AG04449 (cell line): Measurements from ENCODE around the gene CUL7.
A peak's percentile ranks its signal among the peaks of the same experiment; 100 is the strongest.
"Not testable (repeated sequence)": the region's sequence is repeated elsewhere in the genome, so short reads cannot be mapped to it uniquely, and the experiment has no call there.

Experiments
- CTCF ChIA-PET: fragments of 350-600 bp; formaldehyde crosslinking; extraction: SDS; loops from one replicate; lab custom pipeline; 2021; ENCODE audit warnings: antibody characterized with exemption; lab: Yijun Ruan, JAX
- POLR2A ChIA-PET: fragments of 400-600, 350-600 bp; formaldehyde crosslinking; extraction: SDS; loops from one replicate; lab custom pipeline; 2020; ENCODE audit warnings: antibody characterized with exemption, inconsistent platforms; lab: Yijun Ruan, JAX
- DNase-seq: peaks from one replicate; pipeline ENCODE4 v3.0.0-alpha.2; 2010; ENCODE audit warnings: low read depth, low spot score
- H3K4me3 ChIP-seq: 2 replicates; pipeline ENCODE4 v1.5.1; 2011; ENCODE audit warnings: low read depth, mild to moderate bottlenecking, control low read depth, low read length
- TF ChIP-seq, protein P1 (sequence below): IDR thresholded peaks from one replicate; pipeline ENCODE4 v1.5.1; 2011; ENCODE audit warnings: mild to moderate bottlenecking, moderate library complexity, low read length, control low read depth, inconsistent platforms; ENCODE audit not compliant: insufficient read depth; ENCODE audit errors: missing control alignments

CUL7 gene

DNA sequence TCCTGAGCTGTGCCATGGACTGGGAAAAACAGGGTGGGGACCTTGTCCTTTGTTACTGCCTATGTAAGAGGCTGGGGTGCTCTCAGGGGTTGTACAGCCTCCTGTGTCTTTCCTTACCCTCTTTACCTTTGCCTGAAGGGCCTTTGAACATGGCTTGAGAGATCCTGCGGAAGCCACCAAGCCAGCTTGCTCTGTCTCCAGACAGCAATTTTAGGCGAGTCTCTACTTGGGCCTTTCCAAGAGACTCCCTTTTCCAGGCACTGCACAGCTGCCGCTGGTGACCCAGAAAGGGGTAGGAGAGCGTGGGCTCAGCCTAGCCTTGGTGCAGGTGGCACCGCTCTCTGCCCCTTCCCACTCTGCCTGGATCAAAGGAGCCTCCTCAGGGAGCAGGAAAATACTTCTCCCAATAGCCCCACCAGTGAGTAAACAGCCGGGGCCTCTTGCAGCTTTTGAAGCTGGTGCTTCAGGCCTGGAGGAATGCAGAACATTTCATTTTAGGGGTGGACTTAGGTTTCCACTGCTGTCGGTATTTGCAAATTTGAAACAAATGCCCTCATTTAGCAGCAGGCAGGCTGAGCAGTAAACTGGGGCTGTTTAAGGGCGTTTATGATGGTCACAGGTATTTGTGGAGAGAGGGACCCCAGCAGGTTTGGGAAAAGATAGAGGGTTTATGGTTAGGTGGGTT, 36.4 kb upstream of the CUL7 start:
- peak overlapping the region; percentile 15 for H3K4me3 ChIP-seq
- CTCF ChIA-PET: interaction anchor here (0.9 to 1.6 kb wide), 4 partner anchors 8 to 34 kb away, joined by 3 to 6 read pairs (median 3); no protein-coding TSS in a partner anchor
- no peak for DNase-seq

DNA sequence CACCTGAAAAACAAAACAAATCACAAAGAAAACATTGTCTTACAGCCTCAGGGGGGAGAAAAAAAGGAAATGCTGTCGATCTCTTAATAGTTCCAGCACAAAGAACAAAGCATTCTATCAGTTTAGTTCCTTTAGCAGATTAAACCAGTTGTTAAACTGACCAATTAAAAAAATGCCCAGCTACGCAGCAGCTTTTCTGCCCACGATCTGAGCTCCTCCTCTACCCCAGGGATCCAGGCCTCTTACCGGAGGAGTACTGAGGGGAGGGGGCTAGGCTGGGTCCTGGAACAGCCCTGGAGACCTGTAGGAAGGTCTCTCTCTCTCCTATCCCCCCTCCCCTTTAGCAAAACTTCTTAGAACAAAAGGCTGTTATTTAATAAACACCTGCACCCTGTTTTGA, 35.8 kb upstream of the CUL7 start:
- no peak overlapping the region; the same call in 1 of the 2 replicates for H3K4me3 ChIP-seq
- CTCF ChIA-PET: interaction anchor here (0.9 to 2.8 kb wide), 4 partner anchors 9 to 35 kb away, joined by 3 to 9 read pairs (median 4); partner anchors contain the start of gene PTK7
- POLR2A ChIA-PET: interaction anchor here (0.6 to 1.1 kb wide), 3 partner anchors 9 to 13 kb away, joined by 3 to 6 read pairs (median 4); partner anchors contain the start of gene PTK7
- TF ChIP-seq, protein P1, sequence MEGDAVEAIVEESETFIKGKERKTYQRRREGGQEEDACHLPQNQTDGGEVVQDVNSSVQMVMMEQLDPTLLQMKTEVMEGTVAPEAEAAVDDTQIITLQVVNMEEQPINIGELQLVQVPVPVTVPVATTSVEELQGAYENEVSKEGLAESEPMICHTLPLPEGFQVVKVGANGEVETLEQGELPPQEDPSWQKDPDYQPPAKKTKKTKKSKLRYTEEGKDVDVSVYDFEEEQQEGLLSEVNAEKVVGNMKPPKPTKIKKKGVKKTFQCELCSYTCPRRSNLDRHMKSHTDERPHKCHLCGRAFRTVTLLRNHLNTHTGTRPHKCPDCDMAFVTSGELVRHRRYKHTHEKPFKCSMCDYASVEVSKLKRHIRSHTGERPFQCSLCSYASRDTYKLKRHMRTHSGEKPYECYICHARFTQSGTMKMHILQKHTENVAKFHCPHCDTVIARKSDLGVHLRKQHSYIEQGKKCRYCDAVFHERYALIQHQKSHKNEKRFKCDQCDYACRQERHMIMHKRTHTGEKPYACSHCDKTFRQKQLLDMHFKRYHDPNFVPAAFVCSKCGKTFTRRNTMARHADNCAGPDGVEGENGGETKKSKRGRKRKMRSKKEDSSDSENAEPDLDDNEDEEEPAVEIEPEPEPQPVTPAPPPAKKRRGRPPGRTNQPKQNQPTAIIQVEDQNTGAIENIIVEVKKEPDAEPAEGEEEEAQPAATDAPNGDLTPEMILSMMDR: no peak
- no peak for DNase-seq

More for the DNA sequence above, 36.4 kb upstream of the CUL7 start:
- POLR2A ChIA-PET: interaction anchor here (1.1 kb wide), 2 partner anchors 9 to 11 kb away, joined by 4 to 6 read pairs; no protein-coding TSS in a partner anchor
- TF ChIP-seq, protein P1: no peak

DNA sequence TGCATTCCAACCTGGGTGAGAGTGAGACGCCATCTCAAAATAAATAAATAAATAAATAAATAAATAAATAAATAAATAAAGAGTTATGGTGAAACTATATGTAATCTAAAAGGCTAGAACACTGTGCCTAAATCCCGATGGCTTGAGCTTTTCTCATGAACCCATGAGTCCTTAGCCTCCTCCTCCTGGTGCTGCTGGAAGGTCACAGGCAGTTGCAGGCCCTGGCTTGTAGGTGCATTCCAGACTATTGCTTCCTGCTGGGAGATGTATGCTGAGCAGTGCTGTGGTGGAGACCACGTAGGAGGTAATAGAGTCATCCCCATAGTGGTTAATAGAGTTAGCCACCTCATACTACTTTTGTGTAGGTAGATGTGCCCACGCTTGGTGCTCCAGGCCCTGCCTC, 35.0 kb upstream of the CUL7 start:
- DNase-seq: no peak
- ChIA-PET CTCF (interaction anchor here (1.0 to 2.8 kb wide), 4 partner anchors 8 to 54 kb away, joined by 3 to 9 read pairs (median 4); partner anchors contain the start of gene PTK7), POLR2A (interaction anchor here (0.6 kb wide), 1 partner anchor 20 kb away, joined by 4 read pairs; no protein-coding TSS in a partner anchor)
- H3K4me3 ChIP-seq: no peak overlapping the region
- TF ChIP-seq, protein P1: no peak

DNA sequence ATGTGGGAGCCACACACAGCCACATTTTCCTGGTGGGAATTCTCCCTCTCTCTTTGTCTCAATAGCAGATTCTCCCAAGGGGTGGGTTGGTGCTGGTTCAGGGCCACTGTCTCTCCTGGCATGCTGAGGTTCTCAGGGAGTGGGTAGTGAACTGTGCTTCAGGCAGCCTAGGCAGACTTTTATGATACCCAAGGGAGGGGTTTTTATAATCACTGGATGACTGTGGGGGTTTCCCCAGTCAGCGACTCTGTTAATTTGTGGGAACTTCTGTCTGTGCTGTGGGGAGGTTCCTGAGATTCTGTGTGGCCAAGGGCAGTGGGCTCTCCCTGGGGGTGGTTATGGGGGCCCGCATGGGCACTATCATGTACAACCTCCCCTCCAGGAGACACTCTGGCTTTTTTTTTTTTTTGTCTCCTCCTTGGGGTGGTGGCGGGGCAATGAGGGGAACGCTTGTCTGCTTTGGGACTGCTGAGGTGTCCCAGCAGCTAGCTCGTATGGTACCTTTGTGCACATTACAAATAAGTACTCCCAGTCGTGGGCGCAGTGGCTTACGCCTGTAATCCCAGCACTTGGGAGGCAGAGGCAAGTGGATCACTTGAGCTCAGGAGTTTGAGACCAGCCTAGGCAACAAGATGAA, 32.5 kb upstream of the CUL7 start:
- ChIA-PET CTCF (interaction anchor here (1.6 kb wide), 1 partner anchor 11 kb away, joined by 4 read pairs; no protein-coding TSS in a partner anchor), POLR2A (interaction anchor here (1.3 to 1.6 kb wide), 2 partner anchors 11 kb away, joined by 4 to 5 read pairs; no protein-coding TSS in a partner anchor)
- DNase-seq: no peak
- TF ChIP-seq, protein P1: no peak
- no peak overlapping the region for H3K4me3 ChIP-seq

DNA sequence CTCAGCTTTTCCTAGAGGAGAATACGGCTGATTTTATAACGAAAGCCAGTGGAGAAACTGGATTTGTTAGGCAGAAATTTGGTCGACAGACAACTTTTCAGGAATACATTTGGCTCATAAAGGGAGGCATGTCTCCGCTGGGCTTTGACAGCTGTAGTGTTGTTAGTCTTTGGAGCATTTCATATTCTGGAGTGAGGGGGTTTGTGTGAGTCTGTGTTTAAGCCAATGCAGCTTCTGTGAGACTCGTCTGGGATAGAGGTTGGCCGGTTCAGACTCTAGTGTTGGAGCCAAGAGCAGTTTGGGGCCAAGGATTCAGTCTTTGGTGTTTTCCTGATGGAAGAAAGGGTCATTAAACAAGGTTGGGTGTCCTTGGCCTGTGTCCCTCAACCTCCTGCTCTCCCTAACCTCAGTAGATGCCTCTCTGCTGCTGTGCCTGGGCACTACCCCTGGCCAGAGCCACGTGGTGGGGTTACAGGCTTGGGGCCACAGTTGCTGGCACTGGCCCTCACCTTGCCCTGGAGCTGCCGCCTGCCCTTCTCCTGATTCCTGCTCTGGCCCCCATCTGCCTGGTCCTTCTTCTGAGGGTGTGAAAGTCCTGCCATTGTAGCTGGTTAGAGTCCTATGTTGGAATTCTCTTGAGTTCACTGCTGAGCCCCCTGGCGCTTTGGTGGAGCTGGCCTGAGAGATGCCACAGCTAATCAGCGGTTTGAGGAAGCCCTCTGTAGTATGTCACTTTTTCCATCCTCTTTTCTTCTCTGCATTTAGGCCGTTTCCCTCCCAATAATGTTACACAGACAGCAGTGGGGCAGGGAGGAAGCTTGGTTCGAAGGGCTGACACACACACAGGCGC, 29.4 kb upstream of the CUL7 start:
- H3K4me3 ChIP-seq: no peak overlapping the region
- no peak for DNase-seq
- TF ChIP-seq, protein P1: no peak
- CTCF ChIA-PET: interaction anchor here (1.1 to 5.2 kb wide), 5 partner anchors 8 to 60 kb away, joined by 3 to 29 read pairs (median 5); no protein-coding TSS in a partner anchor
- POLR2A ChIA-PET: interaction anchor here (2.2 kb wide), 1 partner anchor 42 kb away, joined by 7 read pairs; no protein-coding TSS in a partner anchor

DNA sequence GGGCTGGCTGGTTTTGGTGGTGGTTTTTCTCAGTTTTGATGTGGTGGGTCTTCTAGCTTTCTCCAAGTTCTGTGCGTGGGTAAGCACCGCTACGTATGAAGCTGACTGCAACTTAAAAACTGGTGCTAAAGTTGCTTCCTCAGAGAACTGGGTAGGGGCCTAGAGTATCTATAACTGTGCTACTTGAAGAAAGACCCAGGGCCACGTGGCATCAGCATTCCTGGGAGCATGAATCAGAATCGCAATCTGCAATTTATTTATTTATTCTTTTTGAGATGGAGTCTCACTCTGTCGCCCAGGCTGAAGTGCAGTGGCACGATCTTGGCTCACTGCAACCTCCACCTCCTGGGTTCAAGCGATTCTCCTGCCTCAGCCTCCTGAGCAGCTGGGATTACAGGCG, 28.3 kb upstream of the CUL7 start:
- DNase-seq, H3K4me3 ChIP-seq: not testable (repeated sequence)
- ChIA-PET POLR2A (interaction anchor here (2.2 kb wide), 1 partner anchor 43 kb away, joined by 7 read pairs; no protein-coding TSS in a partner anchor), CTCF (interaction anchor here (1.1 to 5.2 kb wide), 4 partner anchors 9 to 62 kb away, joined by 3 to 29 read pairs (median 8); no protein-coding TSS in a partner anchor)
